A549 (cell line): ENCODE measurements around the gene DLG2. TPM values are rescaled to one million over a fixed set of nuclear protein-coding genes. Genes with fewer than 3 reads are reported as not detected.

Experiments used
- ATAC-seq, 2 experiments: fragments of 200-7000 bp in 1 of 2; fragments of >200 bp in 1 of 2; cut with Nextera tagmentation in 1 of 2; cut with Tn5 transposase in 1 of 2; 3 replicates each; pipeline versions ENCODE4 v1.8.0 to v1.9.1; 2018 to 2020; ENCODE audit warnings: mild to moderate bottlenecking in 1 of 2, moderate library complexity in 1 of 2
- CTCF ChIA-PET: fragments of 300-600 bp; sonication (Branson Sonifier 250); formaldehyde crosslinking; extraction: SDS; loops from one replicate; lab custom pipeline; 2021; ENCODE audit warnings: antibody characterized with exemption, inconsistent platforms; lab: Yijun Ruan, JAX
- POLR2A ChIA-PET: fragments of 350-600 bp; formaldehyde crosslinking; extraction: SDS; loops from one replicate; lab custom pipeline; 2021; ENCODE audit warnings: antibody characterized with exemption, inconsistent platforms; lab: Yijun Ruan, JAX
- DNase-seq, 2 experiments: peaks; one replicate each; pipeline versions ENCODE4 v3.0.0 to v3.0.0-alpha.2; 2011 to 2016; ENCODE audit warnings: low read depth in 1 of 2, low spot score in 1 of 2
- FAIRE-seq: peaks from 2 replicates; lab custom pipeline; 2011; peaks lifted over from hg19 to GRCh38; lab: Jason Lieb, UNC
- H3K27ac ChIP-seq, 2 experiments: fragments of >200 bp; sonication (Bioruptor Twin); formaldehyde crosslinking; 3 replicates each; pipeline ENCODE4 v1.5.1; 2016 to 2017
- H3K4me1 ChIP-seq: fragments of >200 bp; sonication (Bioruptor Twin); formaldehyde crosslinking; 3 replicates; pipeline ENCODE4 v1.6.1; 2016
- H3K4me2 ChIP-seq: fragments of >200 bp; sonication (Bioruptor Twin); formaldehyde crosslinking; 3 replicates; pipeline ENCODE4 v1.6.1; 2016
- H3K4me3 ChIP-seq: fragments of >200 bp; sonication (Bioruptor Twin); formaldehyde crosslinking; 3 replicates; pipeline ENCODE4 v1.5.1; 2016
- H3K9me3 ChIP-seq: fragments of >200 bp; sonication (Bioruptor Twin); formaldehyde crosslinking; 3 replicates; pipeline ENCODE4 v1.6.1; 2016
- CBX2 ChIP-seq: fragments of 200-600 bp; sonication (generic); IDR thresholded peaks from 2 replicates; pipeline ENCODE4 v1.6.1; 2016; ENCODE audit warnings: low read depth, mild to moderate bottlenecking, borderline replicate concordance
- CEBPB ChIP-seq, 2 experiments: fragments of >200 bp in 1 of 2; sonication (Bioruptor Twin) in 1 of 2; formaldehyde crosslinking in 1 of 2; IDR thresholded peaks; 2 replicates each; pipeline ENCODE4 v1.6.1; 2012 to 2016
- CHD2 ChIP-seq: fragments of 150-350 bp; IDR thresholded peaks from 2 replicates; pipeline ENCODE4 v1.6.1; 2014; ENCODE audit warnings: low read length; ENCODE audit not compliant: partially characterized antibody
- EHMT2 ChIP-seq: fragments of 200-600 bp; sonication (generic); IDR thresholded peaks from 2 replicates; pipeline ENCODE4 v1.6.1; 2016; ENCODE audit warnings: antibody characterized with exemption, low read depth, mild to moderate bottlenecking, moderate library complexity
- ESRRA ChIP-seq: fragments of 150-350 bp; IDR thresholded peaks from 2 replicates; pipeline ENCODE4 v1.6.1; 2014; ENCODE audit warnings: mild to moderate bottlenecking, low read length, borderline replicate concordance
- FOSL2 ChIP-seq, 2 experiments: fragments of 450-650 bp in 1 of 2; fragments of >200 bp in 1 of 2; sonication (Bioruptor Twin) in 1 of 2; formaldehyde crosslinking; IDR thresholded peaks; 2 replicates each; pipeline versions ENCODE4 v1.5.0 to v1.6.1; 2016 to 2020; ENCODE audit warnings: mild to moderate bottlenecking in 1 of 2, moderate library complexity in 1 of 2
- HOXA7 ChIP-seq: fragments of 250-450 bp; sonication (Bioruptor Pico); IDR thresholded peaks from 2 replicates; pipeline ENCODE4 v1.5.0; 2020; ENCODE audit warnings: mild to moderate bottlenecking, moderate library complexity
- HOXB13 ChIP-seq: fragments of 250-450 bp; sonication (Bioruptor Pico); IDR thresholded peaks from 2 replicates; pipeline ENCODE4 v1.5.0; 2020; ENCODE audit warnings: low read depth, mild to moderate bottlenecking, moderate library complexity
- MAZ ChIP-seq: fragments of 150-350 bp; IDR thresholded peaks from 2 replicates; pipeline ENCODE4 v1.6.1; 2014; ENCODE audit warnings: antibody characterized with exemption, low read depth, low read length, borderline replicate concordance
- RAD21 ChIP-seq, 2 experiments: fragments of >200 bp in 1 of 2; sonication (Bioruptor Twin) in 1 of 2; formaldehyde crosslinking in 1 of 2; IDR thresholded peaks in 1 of 2; conservative IDR thresholded peaks in 1 of 2; 2 replicates in 1 of 2; 3 replicates in 1 of 2; pipeline ENCODE4 v1.6.1; 2012 to 2018; ENCODE audit warnings: inconsistent platforms in 1 of 2
- RFX5 ChIP-seq: fragments of 450-650 bp; IDR thresholded peaks from 2 replicates; pipeline ENCODE4 v1.7.1; 2014; ENCODE audit warnings: antibody characterized with exemption, mild to moderate bottlenecking, moderate library complexity
- ZC3H11A ChIP-seq: fragments of 450-650 bp; IDR thresholded peaks from 2 replicates; pipeline ENCODE4 v1.6.1; 2014; ENCODE audit warnings: antibody characterized with exemption, mild to moderate bottlenecking
- ZSCAN20 ChIP-seq: fragments of 250-450 bp; sonication (Bioruptor Pico); IDR thresholded peaks from 2 replicates; pipeline ENCODE4 v1.8.0; 2022; ENCODE audit warnings: mild to moderate bottlenecking, moderate library complexity
- WGBS: methylation state at CpG from one replicate; pipeline ENCODE4 v1.1.6; 2017; ENCODE audit errors: missing lambda C conversion rate; 5-methylcytosine and 5-hydroxymethylcytosine counted together
- polyA plus RNA-seq, 4 experiments: library from polyadenylated mRNA; depleted of rRNA in 3 of 4; stranded (reverse); fragments of >200 nt; fragmentation: RNase III in 1 of 4; extraction: RNeasy Plus Mini Kit Qiagen cat#74134 plus additional on column Dnase treatment in 1 of 4; gene quantifications; 2 replicates in 3 of 4; 3 replicates in 1 of 4; pipeline ENCODE4 v1.2.3, GENCODE V29; 2011 to 2017
- small RNA-seq, 6 experiments: library from RNA; depleted of rRNA; stranded (forward); fragments of <200 nt; gene quantifications; one replicate each; pipeline ENCODE3, GENCODE V24; 2012

The DLG2 gene
- polyA plus RNA-seq, 2 of the 4 experiments (the other 2 are of a cell fraction), result 0.26 to 0.79 TPM

GRCh38 chr11:83408946-83409345 is 2218.2 kb downstream of the DLG2 start:
- H3K4me3 ChIP-seq, result no peak overlapping the region
- no peaks in the 10 kb centered on the region for H3K4me1 ChIP-seq
- H3K27ac ChIP-seq, result no peak overlapping the region
- WGBS, result 0% methylated on average over 1 of the region's 1 CpG
- H3K4me2 ChIP-seq, result no peak overlapping the region
- ChIA-PET CTCF (no interaction called here), POLR2A (no interaction called here)
- H3K9me3 ChIP-seq, result no peaks in the 10 kb centered on the region
- no peak for ATAC-seq
- no peak for DNase-seq
- TF ChIP-seq CHD2, result no peak
- no peak for TF ChIP-seq ZSCAN20 (CRISPR knock-in tag)
- no peak for TF ChIP-seq CBX2
- no peak for TF ChIP-seq RFX5
- TF ChIP-seq MAZ, result no peak
- TF ChIP-seq HOXB13 (CRISPR knock-in tag), result no peak
- no peak for TF ChIP-seq ZC3H11A
- TF ChIP-seq RAD21 (conservative IDR thresholded peaks at IDR 0.05 in 1 of 2, IDR thresholded peaks at IDR 0.05 in 1 of 2), result no peak
- no peak for TF ChIP-seq FOSL2 (IDR thresholded peaks at IDR 0.05)
- TF ChIP-seq FOSL2 (CRISPR knock-in tag; IDR thresholded peaks at IDR 0.05), result no peak
- no peak for TF ChIP-seq EHMT2
- no peak for TF ChIP-seq HOXA7
- no peak for TF ChIP-seq ESRRA
- no peak for TF ChIP-seq CEBPB (IDR thresholded peaks at IDR 0.05)
- FAIRE-seq, result no peak

Small RNA genes within 50 kb of the gene (small RNA-seq; reads per million reads assigned to genes)
- gene RF02112, result 0 reads per million in 6 experiments
- gene RF02113, result 0 reads per million in 6 experiments
- gene RNU6-1292P, result 0 to 1.6 (median 0.56) reads per million in 6 experiments

Other genes with a start within 250 kb of the DLG2 start
- gene TMEM126B, start 1.2 kb upstream of the DLG2 start, polyA plus RNA-seq (2011; rRNA removed), result 88.9 and 114 TPM in 2 replicates
- 70.6 to 82.4 TPM (median 75.0 TPM) in 3 replicates for gene TMEM126B, start 1.2 kb upstream of the DLG2 start, polyA plus RNA-seq (2017; fragmentation: RNase III; extraction: RNeasy Plus Mini Kit Qiagen cat#74134 plus additional on column Dnase treatment)
- gene TMEM126A, start 20.6 kb upstream of the DLG2 start, polyA plus RNA-seq (2011; rRNA removed), result 101 and 123 TPM in 2 replicates
- 74.9 to 79.4 TPM (median 76.2 TPM) in 3 replicates for gene TMEM126A, start 20.6 kb upstream of the DLG2 start, polyA plus RNA-seq (2017; fragmentation: RNase III; extraction: RNeasy Plus Mini Kit Qiagen cat#74134 plus additional on column Dnase treatment)
- gene CREBZF, start 37.8 kb upstream of the DLG2 start, polyA plus RNA-seq (2011; rRNA removed), result 58.5 and 61.8 TPM in 2 replicates
- gene CREBZF, start 37.8 kb upstream of the DLG2 start, polyA plus RNA-seq (2017; fragmentation: RNase III; extraction: RNeasy Plus Mini Kit Qiagen cat#74134 plus additional on column Dnase treatment), result 48.2 to 58.6 TPM (median 57.8 TPM) in 3 replicates
- 0.05 and 0.07 TPM in 2 replicates for gene CCDC89, start 58.9 kb upstream of the DLG2 start, polyA plus RNA-seq (2011; rRNA removed)
- not detected in 3 replicates for gene CCDC89, start 58.9 kb upstream of the DLG2 start, polyA plus RNA-seq (2017; fragmentation: RNase III; extraction: RNeasy Plus Mini Kit Qiagen cat#74134 plus additional on column Dnase treatment)
- gene SYTL2, start 183.8 kb upstream of the DLG2 start, polyA plus RNA-seq (2011; rRNA removed), result 34.2 and 41.6 TPM in 2 replicates
- gene SYTL2, start 183.8 kb upstream of the DLG2 start, polyA plus RNA-seq (2017; fragmentation: RNase III; extraction: RNeasy Plus Mini Kit Qiagen cat#74134 plus additional on column Dnase treatment), result 10.8 to 15.5 TPM (median 11.6 TPM) in 3 replicates
- gene CCDC83, start 228.0 kb upstream of the DLG2 start, polyA plus RNA-seq (2011; rRNA removed), result not detected in 2 replicates
- not detected in 3 replicates for gene CCDC83, start 228.0 kb upstream of the DLG2 start, polyA plus RNA-seq (2017; fragmentation: RNase III; extraction: RNeasy Plus Mini Kit Qiagen cat#74134 plus additional on column Dnase treatment)